WI38 (cell line): Measurements from ENCODE around the gene UBE2E2.
A peak's percentile ranks its signal among the peaks of the same experiment; 100 is the strongest.

Source experiments
- H3K4me3 ChIP-seq: 2 replicates; pipeline ENCODE4 v1.5.1; 2011; ENCODE audit warnings: low read depth, mild to moderate bottlenecking, control low read depth, low read length
- CTCF ChIP-seq: IDR thresholded peaks from 2 replicates; pipeline ENCODE4 v1.5.1; 2012; ENCODE audit warnings: low read depth, mild to moderate bottlenecking, control low read depth, low read length

UBE2E2 gene

GRCh38 chr3:23193831-23194230 lies 9.3 kb upstream of the UBE2E2 start:
- no peak overlapping the region for H3K4me3 ChIP-seq
- no peak for TF ChIP-seq CTCF

GRCh38 chr3:23198801-23199200 lies 4.3 kb upstream of the UBE2E2 start:
- H3K4me3 ChIP-seq, result no peak overlapping the region
- no peak for TF ChIP-seq CTCF

GRCh38 chr3:23199649-23200048 lies 3.5 kb upstream of the UBE2E2 start:
- no peak overlapping the region for H3K4me3 ChIP-seq
- TF ChIP-seq CTCF, result no peak

- H3K4me3 ChIP-seq, result no peak overlapping the region
- TF ChIP-seq CTCF, result no peak
These were observed 1.8 kb upstream of the UBE2E2 start for GRCh38 chr3:23201154-23201838.

GRCh38 chr3:23202203-23202920 lies 765 bp upstream of the UBE2E2 start:
- TF ChIP-seq CTCF, result no peak
- H3K4me3 ChIP-seq, result peak overlapping the region; percentile 79

- no peak for TF ChIP-seq CTCF
- peak overlapping the region; percentile 79 for H3K4me3 ChIP-seq
These were observed 692 bp downstream of the UBE2E2 start for GRCh38 chr3:23203708-23204330.

GRCh38 chr3:23206366-23206765 lies 3.2 kb downstream of the UBE2E2 start:
- no peak for TF ChIP-seq CTCF
- no peak overlapping the region for H3K4me3 ChIP-seq
